GM12801 (cell line): ENCODE results near the gene STIP1.

Source experiments
- CTCF ChIP-seq: IDR thresholded peaks from one replicate; pipeline ENCODE4 v1.5.1; 2011; ENCODE audit warnings: control low read depth; ENCODE audit not compliant: insufficient read length; ENCODE audit errors: extremely low read depth

Gene STIP1

GRCh38 chr11:64245401-64245796 lies 59.4 kb downstream of the STIP1 start:
- no peak for TF ChIP-seq CTCF

DNA sequence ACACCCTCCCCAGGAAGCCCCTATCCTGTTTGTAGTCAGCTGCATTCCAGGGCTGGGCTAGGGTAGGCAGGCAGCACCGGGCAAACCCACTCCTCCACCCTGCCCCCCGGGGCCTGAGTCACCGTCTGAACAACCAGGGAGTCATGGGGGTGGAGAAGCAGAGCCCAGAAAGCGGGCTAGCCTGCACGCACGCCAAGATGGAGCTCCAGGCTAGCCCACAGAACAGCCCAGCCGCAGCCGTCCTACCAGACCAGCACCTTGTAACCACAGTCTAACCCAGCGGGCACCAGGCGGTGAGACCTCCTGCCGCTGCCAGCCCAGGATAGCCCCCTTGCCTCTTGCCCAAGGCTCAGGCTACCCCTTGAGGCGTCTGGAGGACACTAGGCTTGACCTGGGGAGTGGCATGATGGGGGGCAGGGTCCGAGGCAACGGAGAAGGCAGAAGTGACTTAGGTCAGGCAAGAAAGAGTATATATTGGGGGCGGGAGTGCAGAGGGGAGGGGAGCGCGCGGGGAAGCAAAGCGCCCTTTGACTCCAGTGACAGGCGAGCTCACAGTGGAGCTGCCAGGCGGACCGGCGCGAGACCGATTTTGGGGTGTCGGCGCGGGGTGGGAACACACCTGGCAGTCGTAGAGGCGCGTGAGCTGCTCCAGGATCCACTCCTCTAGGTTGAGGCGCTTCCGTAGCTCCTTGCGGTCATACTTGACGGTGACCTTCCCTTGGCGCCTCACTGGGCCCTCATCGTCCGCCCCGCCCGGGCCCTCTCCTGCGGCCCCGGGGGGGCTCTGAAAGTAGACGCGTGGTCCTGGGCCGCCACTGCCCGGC lies 60.0 kb downstream of the STIP1 start:
- TF ChIP-seq CTCF = no peak

- no peak for TF ChIP-seq CTCF
Measured at GRCh38 chr11:64246871-64247728, 61.1 kb downstream of the STIP1 start, which contains the start of gene PPP1R14B. PPP1R14B (minus strand) TSS chr11:64246943; CDS start chr11:64246673, 270 bp downstream.

DNA sequence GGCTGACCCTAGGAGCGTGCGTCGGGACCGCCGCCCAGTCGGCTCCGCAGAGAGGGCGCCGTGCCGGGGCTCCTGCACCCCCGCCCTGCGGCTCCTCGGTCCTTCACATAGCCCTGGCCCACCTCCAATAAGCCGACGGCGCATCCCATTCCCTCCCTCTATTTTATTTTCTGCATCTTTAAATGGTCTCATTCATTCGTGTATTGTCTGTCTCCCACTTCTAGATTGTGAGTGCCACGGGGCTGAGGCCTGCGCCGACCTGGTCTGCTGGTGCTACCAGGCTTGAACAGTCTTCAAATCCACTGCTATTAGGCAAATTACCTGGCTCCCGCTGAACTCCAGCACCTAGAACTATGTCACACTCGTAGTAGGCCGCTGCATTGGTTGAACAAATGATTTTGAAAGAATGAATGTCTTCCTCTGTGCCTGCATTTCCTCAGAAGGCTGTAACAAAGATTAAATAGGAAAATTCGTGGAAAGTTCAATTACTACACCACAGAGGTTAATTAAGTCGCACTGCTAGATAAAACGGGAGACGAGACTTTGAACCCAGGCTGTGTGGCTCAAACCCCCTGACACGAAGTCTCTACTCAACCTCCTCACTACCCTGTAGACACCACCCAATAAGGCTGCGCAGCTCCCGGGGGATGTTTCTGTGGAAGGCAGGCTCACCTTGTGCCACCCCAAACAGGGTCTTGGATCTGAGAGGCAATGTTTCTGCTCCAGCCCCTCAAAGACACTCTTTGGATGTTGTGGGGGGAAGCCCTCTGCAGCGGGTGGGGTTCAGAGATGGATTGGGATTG lies 62.0 kb downstream of the STIP1 start:
- TF ChIP-seq CTCF = no peak

GRCh38 chr11:64248578-64248977 lies 62.6 kb downstream of the STIP1 start:
- no peak for TF ChIP-seq CTCF

- no peak for TF ChIP-seq CTCF
Measured at GRCh38 chr11:64249038-64249437, 63.1 kb downstream of the STIP1 start.
